Activated gamma-delta T cell (primary cell): ENCODE results near the gene MEGF10.

Experiments used
- DNase-seq: peaks from one replicate; lab custom pipeline; 2025; lab: John Stamatoyannopoulos, UW

The MEGF10 gene

GRCh38 chr5:127412698-127413097, 122.1 kb downstream of the MEGF10 start:
- DNase-seq, result no peak

- no peak for DNase-seq
Observed at GRCh38 chr5:127415034-127415433, 124.4 kb downstream of the MEGF10 start.

- no peak for DNase-seq
Observed at GRCh38 chr5:127416906-127417305, 126.3 kb downstream of the MEGF10 start.

GRCh38 chr5:127417528-127417927, 126.9 kb downstream of the MEGF10 start:
- no peak for DNase-seq

- DNase-seq, result no peak
Observed at GRCh38 chr5:127418367-127418766, 127.8 kb downstream of the MEGF10 start.

GRCh38 chr5:127418974-127419682, 128.5 kb downstream of the MEGF10 start:
- no peak for DNase-seq

- DNase-seq, result no peak
Observed at GRCh38 chr5:127419683-127420257, 129.2 kb downstream of the MEGF10 start.

GRCh38 chr5:127420758-127421157, 130.2 kb downstream of the MEGF10 start:
- DNase-seq, result no peak

- DNase-seq, result no peak
Observed at GRCh38 chr5:127421471-127421870, 130.9 kb downstream of the MEGF10 start.

GRCh38 chr5:127423173-127423798, 132.7 kb downstream of the MEGF10 start:
- no peak for DNase-seq

- no peak for DNase-seq
Observed at GRCh38 chr5:127425037-127425436, 134.4 kb downstream of the MEGF10 start.

GRCh38 chr5:127425868-127426267, 135.3 kb downstream of the MEGF10 start:
- no peak for DNase-seq

- DNase-seq, result no peak
Observed at GRCh38 chr5:127426661-127427060, 136.1 kb downstream of the MEGF10 start.

- DNase-seq, result no peak
Observed at GRCh38 chr5:127428276-127428675, 137.7 kb downstream of the MEGF10 start.

GRCh38 chr5:127428748-127429147, 138.2 kb downstream of the MEGF10 start:
- no peak for DNase-seq

- DNase-seq, result no peak
Observed at GRCh38 chr5:127429928-127430327, 139.3 kb downstream of the MEGF10 start.

GRCh38 chr5:127430627-127431026, 140.0 kb downstream of the MEGF10 start:
- no peak for DNase-seq

- DNase-seq, result no peak
Observed at GRCh38 chr5:127431977-127432585, 141.5 kb downstream of the MEGF10 start.

GRCh38 chr5:127433526-127433925, 142.9 kb downstream of the MEGF10 start:
- DNase-seq, result no peak

GRCh38 chr5:127434588-127434987, 144.0 kb downstream of the MEGF10 start:
- no peak for DNase-seq

GRCh38 chr5:127435821-127436220, 145.2 kb downstream of the MEGF10 start:
- DNase-seq, result no peak

GRCh38 chr5:127439644-127440043, 149.0 kb downstream of the MEGF10 start:
- DNase-seq, result no peak

- no peak for DNase-seq
Observed at GRCh38 chr5:127440831-127441230, 150.2 kb downstream of the MEGF10 start.
